ENCODE results near the gene RPTOR.
A peak's percentile ranks its signal among the peaks of the same experiment; 100 is the strongest.

DNA sequence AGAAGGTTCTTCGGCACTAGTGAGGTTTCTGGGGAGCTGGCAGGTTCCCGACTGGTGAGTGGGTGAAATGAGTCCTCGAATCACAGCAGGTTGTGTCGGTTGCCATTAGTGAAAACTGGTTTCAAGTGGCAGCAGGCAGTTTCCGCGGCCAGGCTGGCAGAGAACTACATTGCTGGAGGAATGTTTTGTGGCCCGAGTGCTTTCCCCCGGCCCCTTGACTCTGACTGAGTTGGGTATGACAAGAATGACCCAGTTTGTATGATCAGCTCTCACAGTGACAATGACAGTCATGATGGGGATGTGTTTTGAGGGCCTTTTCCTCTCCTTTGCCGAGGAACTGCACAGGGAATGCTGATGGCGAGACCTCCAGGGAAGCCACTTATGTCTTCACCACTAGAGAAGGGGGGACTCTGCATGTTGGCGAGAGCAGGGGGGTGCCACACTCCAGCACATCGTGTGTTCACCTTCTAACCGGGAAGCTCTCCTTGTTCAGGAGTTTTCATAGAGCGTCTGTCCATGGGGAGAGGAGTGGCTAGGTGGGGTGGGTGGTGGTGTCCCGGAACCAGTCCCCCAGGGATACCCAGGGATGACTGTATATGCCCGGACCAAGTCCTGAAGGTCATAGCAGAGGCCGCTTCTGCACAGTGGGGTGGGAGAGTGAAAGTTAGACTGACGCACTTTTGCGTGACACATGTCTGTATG lies 241.0 kb downstream of the RPTOR start:
- TF ChIP-seq CTCF (IDR thresholded peaks at IDR 0.05 in 4 of 5, conservative IDR thresholded peaks at IDR 0.05 in 1 of 5) (no peak), POLR2A (IDR thresholded peaks at IDR 0.05) (peak; percentile 4 to 37)

Data from gastrocnemius medialis (tissue), 4 donors.